GM21723 (cell line): Measurements from ENCODE around the gene KIAA2012.

Experiments used
- ATAC-seq: cut with Tn5 transposase; IDR thresholded peaks from one replicate; pipeline ENCODE4 v1.9.1; 2021; ENCODE audit warnings: mild to moderate bottlenecking, moderate library complexity; ENCODE audit not compliant: unreplicated experiment

KIAA2012 gene

GRCh38 chr2:202079310-202079709, 6.3 kb downstream of the KIAA2012 start:
- ATAC-seq = no peak

DNA sequence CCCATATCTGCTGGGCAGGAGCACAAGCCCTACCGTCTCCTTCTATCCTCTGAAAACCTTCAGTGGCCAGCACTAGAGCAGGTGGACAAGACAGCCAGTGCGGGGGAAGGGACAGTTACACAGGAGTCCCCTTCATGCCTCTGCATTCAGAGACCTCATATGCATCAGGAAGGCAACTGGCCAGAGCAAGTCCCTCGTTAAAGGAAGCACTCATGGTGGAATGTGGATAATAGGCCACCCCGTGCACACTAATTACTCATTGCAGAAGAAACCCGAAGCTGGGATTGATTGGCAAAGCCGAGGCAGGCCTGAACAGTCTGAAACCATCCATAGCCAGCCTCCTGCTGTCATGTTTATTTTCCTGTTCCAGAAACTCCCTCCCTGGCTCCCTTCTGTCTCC, 11.2 kb downstream of the KIAA2012 start:
- ATAC-seq = no peak

GRCh38 chr2:202088777-202089176, 15.7 kb downstream of the KIAA2012 start:
- ATAC-seq = no peak

- ATAC-seq = no peak
These were observed 17.5 kb downstream of the KIAA2012 start for GRCh38 chr2:202090530-202090929.

DNA sequence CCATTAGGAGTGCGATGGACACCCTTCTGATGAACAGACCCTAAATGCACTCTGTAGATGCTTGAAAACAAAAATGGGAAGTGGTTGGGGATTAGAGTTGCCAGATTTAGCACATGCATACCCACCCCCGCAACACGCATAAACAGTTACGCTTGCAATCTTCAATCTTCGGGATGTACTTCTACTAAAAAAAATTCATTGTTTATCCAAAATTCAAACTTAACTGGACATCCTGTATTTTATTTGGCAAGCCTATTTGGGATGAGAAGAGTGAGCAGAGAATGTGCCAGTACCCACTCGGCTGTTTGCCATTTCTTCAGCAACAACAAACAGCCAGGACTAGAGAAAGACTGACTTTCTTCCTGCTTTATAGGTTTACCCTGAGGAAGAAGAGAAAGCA, 18.4 kb downstream of the KIAA2012 start:
- no peak for ATAC-seq

- ATAC-seq = no peak
These were observed 21.5 kb downstream of the KIAA2012 start for GRCh38 chr2:202094426-202094986.

- no peak for ATAC-seq
These were observed 22.2 kb downstream of the KIAA2012 start for GRCh38 chr2:202095235-202095634.

- ATAC-seq = no peak
These were observed 23.7 kb downstream of the KIAA2012 start for GRCh38 chr2:202096736-202097135.

- no peak for ATAC-seq
These were observed 25.2 kb downstream of the KIAA2012 start for GRCh38 chr2:202098291-202098690.

- no peak for ATAC-seq
These were observed 26.5 kb downstream of the KIAA2012 start for GRCh38 chr2:202099515-202099914.

GRCh38 chr2:202100176-202100575, 27.1 kb downstream of the KIAA2012 start:
- ATAC-seq = no peak

GRCh38 chr2:202101026-202101579, 28.0 kb downstream of the KIAA2012 start:
- ATAC-seq = no peak

DNA sequence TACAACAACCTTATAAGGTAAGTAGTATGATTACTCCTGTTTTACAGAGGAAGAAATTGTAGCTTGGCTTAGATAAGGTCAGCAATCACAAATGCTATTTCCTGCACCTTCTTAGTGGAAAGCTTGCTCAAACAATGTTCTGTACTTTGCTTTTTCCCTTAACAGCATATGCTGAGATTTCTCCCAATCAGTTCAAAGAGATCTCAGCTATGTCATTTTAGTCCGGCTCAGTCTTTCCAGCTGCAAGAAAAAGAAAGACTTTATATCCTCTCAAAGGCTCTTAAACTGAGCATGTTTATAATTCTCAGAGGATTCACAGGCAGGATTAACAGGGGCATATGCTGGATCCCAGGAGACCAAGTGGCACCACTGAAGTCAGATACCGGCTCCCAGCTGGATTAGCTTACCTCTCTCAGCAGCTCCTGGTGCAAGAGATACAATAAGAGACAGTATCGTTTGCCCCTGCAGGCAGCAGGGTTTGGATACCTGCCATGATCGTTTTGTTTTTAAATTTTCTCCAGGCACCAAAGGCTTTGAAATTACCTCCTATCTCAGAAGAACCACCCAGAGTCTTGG, 29.5 kb downstream of the KIAA2012 start:
- ATAC-seq = no peak

- no peak for ATAC-seq
These were observed 31.3 kb downstream of the KIAA2012 start for GRCh38 chr2:202104286-202104870.

GRCh38 chr2:202105025-202105424, 32.0 kb downstream of the KIAA2012 start:
- no peak for ATAC-seq

- no peak for ATAC-seq
These were observed 35.3 kb downstream of the KIAA2012 start for GRCh38 chr2:202108345-202108744.

- no peak for ATAC-seq
These were observed 36.2 kb downstream of the KIAA2012 start for GRCh38 chr2:202109139-202109736.

DNA sequence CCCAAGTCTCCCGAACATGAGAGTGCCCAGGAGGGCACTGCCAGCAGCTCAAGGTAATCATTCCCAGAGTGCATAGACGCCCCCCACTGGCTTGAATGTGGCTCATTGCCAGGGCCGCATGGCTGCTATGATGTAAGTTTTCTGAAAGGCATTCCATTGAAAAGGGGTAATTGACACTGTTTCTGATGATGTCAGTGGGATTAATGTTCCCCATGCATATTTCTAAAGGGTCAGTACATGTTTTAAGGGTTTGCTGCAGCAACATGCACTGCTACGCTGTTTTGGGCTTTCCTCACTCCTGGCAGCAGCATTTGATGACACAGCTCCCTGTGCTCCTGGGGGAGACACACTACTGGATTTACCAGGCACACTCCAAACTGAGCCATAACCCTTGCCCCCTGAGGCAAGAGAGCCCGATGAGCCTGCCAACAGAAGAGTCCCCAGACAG, 36.7 kb downstream of the KIAA2012 start:
- no peak for ATAC-seq

- no peak for ATAC-seq
These were observed 37.4 kb downstream of the KIAA2012 start for GRCh38 chr2:202110491-202110890.

- no peak for ATAC-seq
These were observed 39.0 kb downstream of the KIAA2012 start for GRCh38 chr2:202112041-202112440.

GRCh38 chr2:202113571-202114142, 40.6 kb downstream of the KIAA2012 start:
- no peak for ATAC-seq

- ATAC-seq = no peak
These were observed 41.2 kb downstream of the KIAA2012 start for GRCh38 chr2:202114291-202114690.
